Posterior vena cava (tissue), 2 donors: ENCODE measurements around the gene ANO2. TPM values are rescaled to one million over a fixed set of nuclear protein-coding genes. Genes with fewer than 3 reads are reported as not detected.

ENCODE experiments used
- DNase-seq: peaks from one replicate; pipeline ENCODE4 v3.0.0-alpha.2; 2020; ENCODE audit warnings: low spot score
- intact Hi-C, 2 donors: fragments of 100-400 bp; cut with DNase I; formaldehyde crosslinking; loops; one replicate each; pipeline versions ENCODE4 v1.14.1 to v1.14.2; 2022 to 2023
- total RNA-seq, 2 donors: library from RNA; stranded (reverse); fragmentation: NEBNext Ultra II Directional; extraction: Animal tissue kit (Norgen Biotek cat#: 25700); gene quantifications; one replicate each; pipeline ENCODE4 v1.2.1, GENCODE V29; 2021
- donor health status: DM: yes; HTN: yes; CAD: no.
- donor health status: DM: yes; HTN: yes; CAD: no.

ANO2 gene
- total RNA-seq, 2 donors from 2014 or later = 9.2 to 16.4 TPM

GRCh38 chr12:5620896-5621295 is 324.2 kb downstream of the ANO2 start:
- no peak for DNase-seq
- intact Hi-C loops = no loop called here

- intact Hi-C loops = no loop called here
- no peak for DNase-seq
Observed at GRCh38 chr12:5619628-5620027, 325.4 kb downstream of the ANO2 start.

- intact Hi-C loops = no loop called here
- no peak for DNase-seq
Observed at GRCh38 chr12:5616854-5617253, 328.2 kb downstream of the ANO2 start.

- no peak for DNase-seq
- intact Hi-C loops = no loop called here
Observed at GRCh38 chr12:5615760-5616159, 329.3 kb downstream of the ANO2 start.

- intact Hi-C loops = no loop called here
- no peak for DNase-seq
Observed at GRCh38 chr12:5614256-5614655, 330.8 kb downstream of the ANO2 start.

GRCh38 chr12:5612556-5613410 is 332.3 kb downstream of the ANO2 start:
- intact Hi-C loops = no loop called here
- DNase-seq = no peak

GRCh38 chr12:5611162-5611561 is 333.9 kb downstream of the ANO2 start:
- DNase-seq = no peak
- intact Hi-C loops = no loop called here

GRCh38 chr12:5599378-5599777 is 345.7 kb downstream of the ANO2 start:
- DNase-seq = no peak
- intact Hi-C loops = no loop called here

- intact Hi-C loops = no loop called here
Observed at GRCh38 chr12:5593998-5594397, 351.1 kb downstream of the ANO2 start.

GRCh38 chr12:5593086-5593485 is 352.0 kb downstream of the ANO2 start:
- intact Hi-C loops = no loop called here
- DNase-seq = no peak

More at GRCh38 chr12:5593998-5594397, 351.1 kb downstream of the ANO2 start:
- no peak for DNase-seq

- intact Hi-C loops = no loop called here
- no peak for DNase-seq
Observed at GRCh38 chr12:5592310-5592709, 352.7 kb downstream of the ANO2 start.

GRCh38 chr12:5590316-5590715 is 354.7 kb downstream of the ANO2 start:
- no peak for DNase-seq
- intact Hi-C loops = no loop called here

- DNase-seq = no peak
- intact Hi-C loops = no loop called here
Observed at GRCh38 chr12:5589054-5589453, 356.0 kb downstream of the ANO2 start.

- no peak for DNase-seq
- intact Hi-C loops = no loop called here
Observed at GRCh38 chr12:5588591-5588990, 356.5 kb downstream of the ANO2 start.

- no peak for DNase-seq
- intact Hi-C loops = no loop called here
Observed at GRCh38 chr12:5588176-5588575, 356.9 kb downstream of the ANO2 start.

GRCh38 chr12:5587711-5588121 is 357.3 kb downstream of the ANO2 start:
- no peak for DNase-seq
- intact Hi-C loops = no loop called here

- intact Hi-C loops = no loop called here
- no peak for DNase-seq
Observed at GRCh38 chr12:5586201-5586600, 358.9 kb downstream of the ANO2 start.

GRCh38 chr12:5585178-5585577 is 359.9 kb downstream of the ANO2 start:
- intact Hi-C loops = no loop called here
- no peak for DNase-seq

GRCh38 chr12:5584412-5585175 is 360.5 kb downstream of the ANO2 start:
- intact Hi-C loops = no loop called here
- no peak for DNase-seq

- DNase-seq = no peak
- intact Hi-C loops = no loop called here
Observed at GRCh38 chr12:5582541-5582940, 362.5 kb downstream of the ANO2 start.

- intact Hi-C loops = no loop called here
Observed at GRCh38 chr12:5582018-5582417, 363.0 kb downstream of the ANO2 start.

More at GRCh38 chr12:5582018-5582417, 363.0 kb downstream of the ANO2 start:
- DNase-seq = no peak
